HG03175 (cell line): ENCODE data around the gene HNRNPR.
"Not testable (repeated sequence)": the region's sequence is repeated elsewhere in the genome, so short reads cannot be mapped to it uniquely, and the experiment has no call there.

Source experiments
- ATAC-seq: cut with Tn5 transposase; IDR thresholded peaks from one replicate; pipeline ENCODE4 v1.9.1; 2021; ENCODE audit warnings: mild to moderate bottlenecking, moderate library complexity; ENCODE audit not compliant: unreplicated experiment

HNRNPR gene

GRCh38 chr1:23344111-23344986, at the start of gene HNRNPR:
HNRNPR (minus strand) TSS chr1:23344284; CDS start chr1:23341008, 3,276 bp downstream.
- peak; percentile 97 for ATAC-seq

GRCh38 chr1:23393706-23394105, 49.6 kb upstream of the HNRNPR start:
- ATAC-seq: no peak

- ATAC-seq: no peak
These were observed 48.2 kb upstream of the HNRNPR start for GRCh38 chr1:23392125-23392855.

GRCh38 chr1:23389837-23390321, 45.8 kb upstream of the HNRNPR start:
- ATAC-seq: no peak

GRCh38 chr1:23387494-23387893, 43.4 kb upstream of the HNRNPR start:
- ATAC-seq: no peak

GRCh38 chr1:23385119-23385621, 41.1 kb upstream of the HNRNPR start:
- no peak for ATAC-seq

- ATAC-seq: no peak
These were observed 40.4 kb upstream of the HNRNPR start for GRCh38 chr1:23384312-23385058.

GRCh38 chr1:23383577-23384311, 39.7 kb upstream of the HNRNPR start:
- no peak for ATAC-seq

GRCh38 chr1:23381233-23381885, 37.3 kb upstream of the HNRNPR start:
- no peak for ATAC-seq

GRCh38 chr1:23380719-23381118, 36.6 kb upstream of the HNRNPR start:
- no peak for ATAC-seq

- ATAC-seq: not testable (repeated sequence)
These were observed 36.2 kb upstream of the HNRNPR start for GRCh38 chr1:23380236-23380635.

- no peak for ATAC-seq
These were observed 33.1 kb upstream of the HNRNPR start for GRCh38 chr1:23376890-23377811.

- ATAC-seq: not testable (repeated sequence)
These were observed 30.1 kb upstream of the HNRNPR start for GRCh38 chr1:23374079-23374735.

- no peak for ATAC-seq
These were observed 28.1 kb upstream of the HNRNPR start for GRCh38 chr1:23371987-23372880.

- no peak for ATAC-seq
These were observed 26.9 kb upstream of the HNRNPR start for GRCh38 chr1:23370709-23371584.

GRCh38 chr1:23370330-23370708, 26.2 kb upstream of the HNRNPR start:
- no peak for ATAC-seq
